Ecto neural progenitor cell (in vitro differentiated cells): ENCODE data around the gene GPER1.
"Not testable (repeated sequence)": the region's sequence is repeated elsewhere in the genome, so short reads cannot be mapped to it uniquely, and the experiment has no call there.

Source experiments
- DNase-seq: peaks from one replicate; pipeline ENCODE4 v3.0.0-alpha.2; 2018; ENCODE audit warnings: low spot score

Gene GPER1

DNA sequence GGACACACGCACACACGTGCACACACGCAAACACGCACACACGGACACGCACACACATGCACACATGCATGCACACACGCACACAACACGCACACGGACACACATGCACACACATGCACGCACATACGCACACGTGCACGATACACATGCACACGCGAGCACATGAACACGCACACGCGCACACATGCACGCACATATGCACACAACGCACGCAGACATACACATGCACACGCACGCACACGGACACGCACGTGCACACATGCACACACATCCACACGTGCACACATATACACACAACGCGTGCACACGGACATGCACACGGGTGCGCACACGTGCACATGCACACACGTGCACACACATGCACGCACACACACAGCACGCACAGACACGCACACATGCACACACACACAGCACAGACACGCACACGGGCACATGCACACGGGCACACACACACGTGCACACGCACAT lies 17.3 kb upstream of the GPER1 start:
- no peak for DNase-seq

DNA sequence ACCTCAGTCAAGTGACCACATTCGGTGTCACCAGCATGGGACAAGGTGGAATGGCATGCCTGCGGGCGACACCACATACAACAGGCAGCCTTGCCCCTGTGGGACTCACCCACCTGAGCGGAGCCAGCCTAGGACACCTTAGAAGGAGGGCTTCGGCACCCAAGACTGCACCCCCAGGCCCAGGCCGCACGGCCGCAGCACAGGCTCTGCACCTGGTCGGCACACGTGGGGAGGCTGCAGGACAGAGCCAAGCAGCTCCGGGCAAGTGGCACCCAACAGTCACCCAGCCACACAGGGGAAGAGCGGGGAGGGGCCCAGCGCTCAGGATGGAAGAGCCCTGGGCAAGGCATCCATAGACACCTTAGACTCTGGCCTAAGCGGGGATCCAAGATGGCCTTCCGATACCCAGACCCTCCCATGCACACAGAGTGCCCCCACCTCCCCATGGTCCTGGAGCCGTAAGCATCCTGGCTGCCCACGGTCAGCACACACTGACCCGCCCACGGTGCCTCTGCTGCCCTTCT lies 16.1 kb upstream of the GPER1 start:
- DNase-seq, result no peak

DNA sequence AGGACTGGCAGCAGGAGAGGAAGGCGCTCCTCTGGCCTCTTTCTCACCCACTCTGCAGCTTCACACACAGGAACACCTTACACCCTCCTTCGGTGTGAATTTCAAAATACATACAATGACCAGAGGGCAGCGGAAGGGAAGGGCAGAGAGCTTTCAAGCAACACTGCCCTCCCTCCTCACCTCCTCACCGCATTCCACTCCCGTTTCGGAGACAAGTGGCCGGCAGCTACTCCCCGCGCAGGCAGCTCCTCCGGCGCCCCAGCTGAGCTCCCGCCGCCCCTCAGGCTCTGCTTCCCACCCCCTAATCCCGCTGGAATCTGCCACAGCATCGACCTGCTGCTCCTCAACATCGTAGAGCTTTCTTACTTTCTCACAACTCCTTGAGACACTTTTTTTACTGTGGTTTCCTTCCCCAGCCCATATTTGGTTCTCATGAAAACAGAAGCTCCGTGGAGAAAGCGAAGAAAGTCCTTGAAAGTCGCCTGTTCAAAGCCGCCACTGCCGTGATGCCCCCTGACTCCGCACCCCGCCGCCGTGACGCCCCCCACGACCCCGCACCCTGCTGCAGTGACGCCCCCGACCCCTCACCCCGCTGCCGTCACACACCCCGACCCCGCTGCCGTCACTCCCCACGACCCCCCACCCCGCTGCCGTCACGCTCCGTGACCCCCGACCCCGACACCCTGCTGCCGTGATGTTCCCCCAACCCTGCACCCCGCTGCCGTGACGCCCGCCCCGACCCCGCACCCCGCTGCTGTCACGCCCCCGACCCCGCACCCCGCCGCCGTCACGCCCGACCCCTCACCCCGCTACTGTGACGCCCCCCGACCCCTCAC lies 14.6 kb upstream of the GPER1 start:
- DNase-seq, result no peak

DNA sequence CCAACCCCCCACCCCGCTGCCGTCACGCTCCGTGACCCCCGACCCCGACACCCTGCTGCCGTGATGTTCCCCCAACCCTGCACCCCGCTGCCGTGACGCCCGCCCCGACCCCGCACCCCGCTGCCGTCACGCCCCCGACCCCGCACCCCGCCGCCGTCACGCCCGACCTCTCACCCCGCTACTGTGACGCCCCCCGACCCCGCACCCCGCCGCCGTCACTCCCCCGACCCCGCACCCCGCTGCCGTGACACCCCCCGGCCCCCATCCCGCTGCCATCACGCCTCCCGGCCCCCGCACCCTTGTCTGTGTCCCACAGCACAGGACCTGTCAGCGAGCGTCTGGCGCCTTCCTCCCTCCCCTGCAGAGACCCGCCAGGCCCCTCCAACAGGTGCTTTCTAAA lies 13.9 kb upstream of the GPER1 start:
- not testable (repeated sequence) for DNase-seq

DNA sequence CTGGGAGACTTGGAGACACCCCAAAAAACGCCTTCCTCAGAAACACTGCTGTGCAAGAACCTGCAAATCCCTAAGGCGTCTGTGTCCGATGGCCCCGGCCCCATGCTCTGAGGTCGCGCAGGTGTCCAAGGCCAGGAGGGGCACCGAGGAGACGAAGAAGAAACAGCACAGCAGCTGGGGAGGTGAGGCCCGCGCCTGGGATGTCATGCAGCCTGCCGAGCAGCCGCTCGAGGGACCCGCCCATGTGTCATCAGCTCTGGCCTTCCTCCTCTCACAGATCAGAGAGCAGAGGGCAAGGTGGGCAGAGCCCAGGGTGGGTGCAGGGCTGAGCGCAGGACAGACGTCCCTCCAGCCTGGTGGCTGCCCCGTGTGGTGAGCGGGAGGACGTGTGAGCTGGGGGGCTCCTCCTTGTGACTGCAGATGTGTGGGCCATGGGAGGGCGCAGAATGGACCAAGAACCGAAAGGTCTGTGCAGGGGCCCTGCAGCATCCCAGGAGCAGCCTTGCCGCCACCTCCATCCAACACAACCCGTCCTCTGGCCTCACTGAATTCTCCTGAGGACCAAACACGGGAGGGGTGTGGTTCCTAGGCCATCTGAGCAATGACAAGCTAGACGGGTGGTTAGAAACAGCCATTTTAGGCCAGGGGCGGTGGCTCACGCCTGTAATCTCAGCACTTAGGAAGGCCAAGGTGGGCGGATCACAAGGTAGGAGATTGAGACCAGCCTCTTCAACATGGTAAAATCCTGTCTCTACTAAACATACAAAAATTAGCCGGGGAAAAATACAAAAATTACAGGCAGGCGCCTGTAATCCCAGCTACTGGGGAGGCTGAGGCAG lies 13.1 kb upstream of the GPER1 start:
- DNase-seq, result no peak

DNA sequence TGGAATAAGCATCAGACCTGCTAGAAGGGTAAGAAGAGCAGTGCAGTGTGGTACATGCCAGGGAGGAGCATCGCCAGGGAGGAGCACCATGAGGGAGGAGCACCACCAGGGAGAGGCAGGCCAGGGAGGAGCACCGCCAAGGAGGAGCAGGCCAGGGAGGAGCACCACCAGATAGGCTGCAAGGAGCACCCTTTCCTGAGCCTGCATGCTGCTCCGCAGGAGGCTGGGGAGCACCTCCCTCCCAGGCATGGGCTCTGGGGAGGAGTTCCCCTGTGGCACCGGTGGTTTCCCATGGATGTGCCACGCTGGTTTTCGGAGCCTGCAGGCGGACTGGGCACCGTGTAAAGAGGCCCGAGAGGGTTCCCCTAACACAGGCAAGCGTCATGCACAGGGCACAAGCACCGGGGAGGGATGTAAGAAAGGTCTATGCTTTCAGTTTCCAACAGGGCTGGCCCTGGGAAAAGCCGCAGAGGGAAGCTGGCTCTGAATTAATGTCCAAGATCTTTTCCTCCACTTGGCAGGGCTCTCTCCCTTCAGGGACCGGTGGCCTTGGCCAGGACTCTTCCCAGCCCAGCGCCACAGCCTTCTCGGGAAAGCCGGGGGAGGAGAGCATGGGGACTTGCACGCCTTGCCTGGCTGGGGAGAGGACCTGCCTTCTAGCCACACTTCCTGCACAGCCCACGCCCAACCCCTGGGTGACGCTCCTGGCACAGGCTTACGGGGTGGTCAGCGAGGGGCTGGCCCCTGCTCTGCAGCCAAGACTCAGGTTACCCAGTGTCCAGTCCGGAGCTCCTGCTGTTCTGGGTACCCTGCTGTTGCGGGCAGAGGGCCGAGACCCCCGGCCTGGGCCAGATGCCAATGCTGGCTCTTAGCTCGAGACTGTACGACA lies 11.5 kb upstream of the GPER1 start:
- DNase-seq, result no peak

DNA sequence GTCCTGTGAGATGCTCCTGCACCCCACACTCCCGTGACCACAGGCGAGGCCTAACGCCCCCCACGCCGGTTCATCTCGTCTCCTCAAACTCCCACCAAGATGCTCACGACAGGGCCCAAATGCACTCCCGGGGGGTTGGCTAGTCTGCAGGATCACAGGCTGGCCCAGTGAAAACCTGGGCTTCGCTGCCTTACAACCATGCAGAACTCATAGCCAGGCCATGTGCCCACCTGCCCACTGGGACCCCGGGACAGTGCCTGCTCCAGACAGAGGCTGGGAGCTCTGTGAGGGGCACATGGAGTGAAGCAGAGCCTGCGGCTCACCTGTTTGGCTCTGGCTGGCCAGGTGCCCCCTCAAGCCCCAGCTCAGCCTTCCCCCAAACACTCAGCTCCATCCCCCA lies 9.4 kb upstream of the GPER1 start:
- DNase-seq, result no peak

DNA sequence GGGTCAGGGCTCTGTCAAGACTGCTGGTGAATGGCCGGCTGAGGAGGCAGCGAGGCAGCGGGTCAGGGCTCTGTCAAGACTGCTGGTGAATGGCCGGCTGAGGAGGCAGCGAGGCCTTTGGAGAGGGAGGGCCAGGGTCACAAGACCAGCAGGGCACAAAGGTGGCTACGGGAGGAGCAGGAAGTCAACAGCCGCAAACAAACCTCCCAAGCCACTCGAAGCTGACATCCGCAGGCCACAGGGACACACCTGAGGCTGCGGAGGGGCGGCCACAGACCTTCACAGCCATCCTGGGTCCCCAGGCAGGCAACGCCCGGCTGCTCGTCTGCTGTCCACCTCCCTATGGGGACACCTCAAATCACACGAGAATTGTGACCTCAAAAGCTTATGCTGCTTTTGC lies 8.9 kb upstream of the GPER1 start:
- no peak for DNase-seq

DNA sequence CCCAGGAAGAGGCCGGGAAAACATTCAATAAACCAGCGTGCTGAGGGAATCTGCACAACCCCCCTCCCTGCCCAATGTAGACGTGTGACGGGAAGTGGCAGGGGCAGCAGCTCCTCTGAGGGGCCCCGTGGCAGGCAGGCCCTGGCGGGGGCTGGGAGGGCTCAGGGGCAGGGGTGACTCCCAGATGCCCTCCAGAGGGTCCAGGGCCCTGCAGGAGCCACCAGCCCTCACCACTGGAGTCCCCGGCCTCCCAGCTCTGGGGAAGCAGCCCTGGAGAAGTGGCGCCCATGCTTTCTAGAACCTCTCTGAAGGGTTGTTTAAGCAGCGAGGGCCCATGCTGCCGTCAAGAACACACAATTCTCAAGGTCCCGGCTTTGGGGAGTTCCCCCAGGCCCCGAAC lies 8.4 kb upstream of the GPER1 start:
- no peak for DNase-seq

DNA sequence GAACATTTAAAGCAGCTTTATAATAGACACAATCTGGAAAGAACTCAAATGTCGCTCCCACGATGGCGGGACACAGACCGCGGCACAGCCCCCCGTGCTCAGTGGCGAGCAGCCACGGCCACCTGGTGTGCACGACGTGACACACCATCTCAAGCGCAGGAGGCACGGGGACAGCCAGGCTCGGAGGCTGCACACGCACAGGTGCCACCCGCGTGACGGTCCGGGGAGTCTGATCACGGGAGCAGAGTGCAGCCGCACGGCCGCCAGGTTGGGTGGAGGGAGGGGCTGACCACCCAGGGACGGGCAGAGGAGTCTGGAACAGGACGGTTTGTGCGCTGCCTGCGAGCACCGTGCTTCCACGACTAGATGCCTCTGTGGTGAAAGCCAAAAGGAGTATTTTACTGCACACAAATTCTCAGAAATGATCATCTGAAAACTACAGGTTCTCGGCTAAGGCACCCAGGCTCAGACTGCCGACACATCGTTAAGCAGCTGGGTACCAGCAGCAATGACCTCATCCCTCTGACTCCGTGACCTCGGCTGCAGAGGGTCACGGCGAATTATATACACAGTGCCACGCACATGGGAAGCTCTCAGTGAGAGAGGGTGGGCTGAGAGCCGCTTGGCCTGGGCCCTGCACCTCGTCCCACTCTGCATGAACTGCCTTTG lies 7.5 kb upstream of the GPER1 start:
- DNase-seq, result no peak

DNA sequence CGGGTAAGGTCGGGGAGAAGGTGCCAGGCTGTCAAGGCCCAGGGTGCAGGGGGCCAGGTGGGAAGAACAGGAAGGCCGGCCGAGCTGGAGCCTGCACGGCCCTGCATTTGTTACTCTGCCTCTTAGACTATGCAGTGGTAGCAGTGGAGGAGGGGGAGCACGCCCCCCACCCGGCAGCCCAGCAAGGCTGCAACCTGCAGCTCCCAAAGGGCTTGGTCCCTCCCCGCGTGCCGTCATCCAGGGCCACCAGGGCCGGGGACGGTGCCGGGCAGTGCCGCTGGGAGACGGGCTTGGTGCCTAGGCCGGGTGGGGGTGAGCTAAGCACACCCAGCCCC lies 7.0 kb upstream of the GPER1 start:
- no peak for DNase-seq

DNA sequence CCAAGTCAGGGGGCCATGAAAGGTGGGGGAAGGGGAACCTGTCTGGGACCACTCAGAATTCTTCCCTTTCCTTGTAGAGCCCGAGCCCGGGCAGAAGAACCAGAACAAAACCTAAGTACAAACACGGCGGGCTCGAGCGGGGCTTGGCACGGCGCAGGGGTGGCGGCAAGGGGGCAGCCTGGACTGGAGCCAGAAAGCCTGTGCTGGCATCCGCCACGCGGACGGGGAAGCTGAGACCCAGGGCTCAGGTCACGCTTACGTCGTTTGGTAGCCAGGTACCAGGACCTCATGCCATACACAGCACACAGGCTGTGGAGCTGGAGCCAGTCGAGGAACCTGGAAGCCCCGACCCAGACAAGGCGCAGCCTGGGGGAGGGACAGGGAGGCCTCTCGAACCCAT lies 6.6 kb upstream of the GPER1 start:
- DNase-seq, result no peak

DNA sequence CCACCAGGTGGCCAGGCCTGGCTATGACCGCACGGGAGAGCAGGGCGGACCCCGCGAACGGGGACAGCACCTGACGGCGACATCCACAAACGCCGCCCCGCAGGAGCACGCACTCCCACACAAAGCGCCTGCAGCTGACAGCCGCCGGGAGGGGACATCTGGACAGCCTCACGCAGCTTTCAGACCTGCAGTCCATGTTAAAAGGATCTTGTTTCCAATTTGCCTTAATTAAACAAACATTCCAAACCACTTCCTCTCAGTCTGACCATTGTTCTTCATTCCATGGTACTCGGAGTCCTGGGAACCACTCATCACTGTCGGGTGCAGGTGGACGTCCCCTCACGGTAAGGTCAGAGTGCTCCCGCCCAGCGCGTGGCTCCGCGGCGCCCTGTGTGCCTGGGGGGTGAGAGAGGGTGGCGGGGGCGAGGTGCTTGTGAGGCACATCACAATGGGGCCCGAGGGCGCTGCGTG lies 5.9 kb upstream of the GPER1 start:
- DNase-seq, result no peak

DNA sequence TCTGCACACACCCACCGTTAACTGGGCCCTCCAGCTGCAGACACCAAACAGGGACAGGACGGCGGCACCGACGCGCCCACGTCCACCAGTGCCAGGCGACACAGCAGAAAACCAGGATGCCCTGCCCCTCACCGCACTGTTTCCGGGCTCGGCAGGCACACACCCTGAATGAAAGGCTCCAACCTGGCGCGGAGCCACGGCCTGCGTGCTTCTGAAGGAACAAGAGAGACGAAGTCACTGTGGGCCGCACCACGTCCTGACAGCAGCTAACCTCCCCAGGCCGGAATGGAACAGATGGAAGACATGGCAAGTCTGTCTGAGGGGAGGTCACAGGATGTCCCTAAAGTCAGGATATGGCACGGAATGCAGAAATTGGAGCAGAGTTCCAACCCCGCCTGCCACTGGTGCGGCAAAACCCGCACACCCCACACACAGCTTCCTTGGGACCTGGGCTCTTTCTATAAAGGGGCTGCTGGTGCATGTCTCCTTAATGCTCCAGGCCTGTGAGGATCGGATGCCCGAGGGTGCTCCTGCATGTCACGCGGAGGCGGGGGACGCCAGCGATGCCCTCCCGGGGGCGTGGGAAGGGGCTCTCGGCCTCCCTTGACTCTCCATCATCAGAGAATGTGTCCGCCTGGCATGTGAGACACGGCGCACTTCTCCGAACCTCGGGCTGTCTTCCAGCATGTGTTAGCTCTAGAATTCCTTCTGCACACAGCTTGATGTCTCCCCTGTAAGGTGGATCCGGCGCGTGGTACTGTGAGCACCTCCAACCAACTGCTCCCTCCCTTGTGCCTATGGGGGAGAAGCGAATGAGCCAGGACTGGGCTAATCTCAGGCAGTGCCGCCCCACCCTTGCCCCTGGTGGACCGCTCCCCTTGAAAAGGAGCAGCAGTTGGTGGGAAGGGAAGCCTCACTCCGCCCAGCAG lies 3.9 kb upstream of the GPER1 start:
- DNase-seq, result no peak

DNA sequence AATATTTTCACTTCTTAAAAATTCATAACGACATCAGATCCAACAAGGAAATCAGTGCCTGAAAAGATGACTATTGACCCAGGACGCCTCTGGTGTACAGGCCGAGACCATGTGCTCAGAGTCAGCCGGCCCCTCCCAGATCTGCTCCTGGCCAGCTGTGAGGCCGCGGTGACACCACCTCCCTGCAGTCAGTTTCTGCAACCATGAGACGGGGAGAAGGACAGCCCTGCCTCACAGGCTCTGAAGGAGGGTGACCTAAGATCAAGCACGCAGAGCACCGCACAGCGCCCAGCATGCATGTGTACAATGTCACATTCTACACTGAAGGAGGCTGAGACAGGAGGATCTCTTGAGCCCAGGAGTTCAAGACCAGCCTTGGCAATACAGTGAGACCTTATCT lies 2.6 kb upstream of the GPER1 start:
- no peak for DNase-seq

DNA sequence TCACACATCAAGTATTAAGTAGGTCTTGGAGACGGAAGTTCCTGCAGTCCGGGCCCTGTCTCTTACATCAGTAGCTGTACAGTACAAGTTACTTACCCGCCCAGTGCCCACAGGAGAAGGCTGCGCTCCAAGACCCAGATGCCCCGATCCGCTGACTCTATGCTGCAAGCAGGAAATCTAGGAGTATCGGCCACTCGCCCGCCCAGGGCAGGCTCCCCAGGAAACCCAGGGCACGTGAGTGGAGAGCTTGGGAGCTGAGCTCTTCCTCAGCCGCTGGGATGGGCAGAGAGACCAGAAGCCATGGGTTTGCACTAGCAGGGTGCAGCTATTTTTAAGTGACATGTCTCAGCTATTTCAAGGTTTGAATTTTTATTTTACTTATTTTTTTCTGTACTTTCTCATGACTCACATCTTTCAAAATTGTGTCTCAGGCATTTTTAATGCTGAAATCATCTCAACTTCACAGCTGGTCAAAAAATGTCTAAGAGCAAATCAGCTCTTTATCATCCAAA lies 1.9 kb upstream of the GPER1 start:
- DNase-seq, result no peak

DNA sequence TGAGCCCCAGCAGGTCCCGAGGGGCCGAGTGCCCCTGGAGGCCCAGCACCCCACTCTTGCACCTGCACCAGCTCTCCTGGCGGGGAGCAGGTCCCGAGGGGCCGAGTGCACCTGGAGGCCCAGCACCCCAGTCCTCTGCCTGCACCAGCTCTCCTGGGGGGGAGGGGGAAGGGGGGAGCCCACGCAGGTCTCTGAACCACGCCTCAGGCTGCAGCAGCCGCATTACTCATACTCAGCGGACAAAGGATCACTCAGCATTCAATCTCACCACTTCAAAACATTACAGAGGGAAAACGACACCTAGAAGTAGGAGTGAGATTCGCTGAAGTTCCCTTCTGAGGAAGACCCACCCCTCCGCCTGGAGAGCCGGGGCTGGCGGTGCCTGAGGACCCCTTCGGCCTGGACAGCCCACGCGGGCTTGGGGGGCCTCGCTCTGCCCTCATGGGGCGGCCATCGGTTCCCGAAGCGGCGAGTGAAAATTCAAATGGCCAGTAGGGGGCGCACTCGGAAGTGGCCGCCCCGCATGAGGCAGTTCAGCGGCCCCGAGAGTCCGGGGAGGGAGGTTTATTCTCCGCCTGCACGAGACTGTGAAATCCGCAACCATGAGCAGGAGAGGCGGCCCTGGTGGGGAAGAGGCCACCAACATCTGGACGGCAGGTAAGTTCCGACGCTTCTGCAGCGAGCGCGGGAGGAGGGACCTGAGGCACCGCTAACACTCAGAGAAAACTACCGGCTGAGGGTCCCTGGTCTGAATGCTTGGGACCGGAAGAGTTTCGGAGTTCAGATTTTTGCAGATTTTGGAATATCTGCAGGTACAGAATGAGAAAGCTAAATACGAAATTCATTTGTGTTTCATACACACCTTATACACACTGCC lies 1.1 kb upstream of the GPER1 start:
- peak; percentile 88 for DNase-seq

DNA sequence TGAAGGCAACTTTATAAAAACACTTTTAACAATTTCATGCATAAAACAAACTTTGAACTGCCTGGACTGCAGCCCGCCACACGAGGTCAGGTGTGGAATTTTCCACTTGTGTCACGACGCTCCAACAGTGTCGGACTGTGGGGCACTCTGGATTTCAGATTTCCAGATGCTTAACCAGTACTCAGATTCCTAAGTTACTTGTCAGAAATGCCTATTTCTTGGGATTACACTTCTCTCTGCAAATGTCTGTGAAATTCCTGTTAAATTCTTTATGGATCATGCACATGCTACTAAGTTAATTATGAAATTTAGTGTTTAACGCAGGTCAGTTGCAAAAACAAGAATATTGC lies 473 bp upstream of the GPER1 start:
- DNase-seq, result no peak

DNA sequence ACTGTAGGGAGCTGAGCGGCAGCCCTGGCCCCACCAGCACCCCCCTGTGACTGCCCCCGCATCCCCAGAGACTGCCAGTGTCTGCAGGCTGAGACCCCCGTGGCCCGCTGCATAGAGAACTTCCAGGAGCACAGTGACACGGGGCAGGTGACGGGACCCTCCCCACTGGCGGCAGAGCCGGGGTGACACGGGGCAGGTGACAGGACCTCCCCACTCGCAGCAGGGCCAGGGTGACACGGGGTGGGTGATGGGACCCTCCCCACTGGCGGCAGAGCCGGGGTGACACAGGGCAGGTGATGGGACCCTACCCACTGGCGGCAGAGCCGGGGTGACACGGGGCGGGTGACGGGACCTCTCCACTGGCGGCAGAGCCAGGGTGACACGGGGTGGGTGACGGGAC lies 2.3 kb downstream of the GPER1 start:
- DNase-seq, result no peak
